ENCODE measurements around the gene FAM20C. TPM values are rescaled to one million over a fixed set of nuclear protein-coding genes. Genes with fewer than 3 reads are reported as not detected.

FAM20C gene
- total and polyA plus RNA-seq, 4 donors: 17.3 to 86.9 (median 45.9) TPM

GRCh38 chr7:222716-223041, 30.3 kb downstream of the FAM20C start:
- Histone ChIP-seq H3K9ac (ENCODE audit: insufficient read depth in 1 of 2, low read length in 2 of 2) (no peak overlapping the region), H3K9me3 (ENCODE audit: control insufficient read depth in 4 of 4, insufficient read depth in 3 of 4, low read length in 3 of 4) (no peaks in the 10 kb centered on the region), H3K4me1 (ENCODE audit: control insufficient read depth in 5 of 5, insufficient read depth in 5 of 5, low read length in 5 of 5) (peaks cover 0 to 14% (median 4%) of the 10 kb centered on the region in 5 donors), H3K27ac (ENCODE audit: low read depth in 1 of 2, low read length in 1 of 2) (no peak overlapping the region), H3K27me3 (ENCODE audit: control insufficient read depth in 3 of 3, insufficient read depth in 3 of 3, low read length in 2 of 3) (no peaks in the 10 kb centered on the region), H3K36me3 (ENCODE audit: control insufficient read depth in 4 of 4, insufficient read depth in 4 of 4, low read length in 4 of 4) (peaks cover 0 to 19% (median 2%) of the 10 kb centered on the region in 4 donors), H3K4me3 (no peak overlapping the region)
- no peak for DNase-seq
- ATAC-seq (ENCODE audit: insufficient read depth, low FRiP score): no peak
- no peak for TF ChIP-seq CTCF (IDR thresholded peaks at IDR 0.05; ENCODE audit: control extremely low read depth, extremely low read depth)
- 86 to 87% methylated on average over 10 of the region's 10 CpGs for WGBS, 2 donors

DNA sequence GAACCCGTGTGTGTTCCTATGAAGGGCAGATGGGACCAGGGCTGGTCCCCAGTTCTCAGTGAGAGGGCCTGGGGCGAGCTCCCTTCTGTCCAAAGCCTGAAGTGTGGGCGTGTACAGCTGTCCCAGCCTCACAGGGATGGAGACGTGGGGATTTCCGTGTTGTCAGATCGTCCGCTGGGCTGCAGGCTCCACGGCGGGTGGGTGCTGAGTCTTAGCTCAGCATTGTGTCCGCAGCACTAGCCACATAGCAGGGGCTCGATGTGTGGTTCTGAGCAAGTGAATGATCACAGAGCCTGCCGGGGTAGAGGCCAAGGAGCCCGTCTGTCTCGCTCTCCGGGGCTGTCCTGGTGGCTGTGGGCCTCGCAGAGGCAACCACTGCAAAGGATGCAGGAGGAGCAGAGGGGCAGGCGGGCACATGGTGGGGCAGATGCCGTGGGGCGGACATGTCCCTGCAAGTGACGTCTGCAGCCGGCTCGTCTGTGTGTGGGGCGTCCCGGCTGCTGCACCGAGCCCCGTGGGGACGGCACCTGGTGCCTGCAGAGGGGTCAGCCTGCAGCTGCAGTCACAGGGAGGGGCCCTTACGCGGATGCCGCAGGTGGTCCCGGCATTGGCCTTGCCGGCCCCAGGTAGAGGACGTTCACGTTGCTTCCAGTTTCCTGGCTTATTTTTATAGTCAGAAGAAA, 30.9 kb downstream of the FAM20C start:
- Histone ChIP-seq H3K4me1 (ENCODE audit: control insufficient read depth in 5 of 5, insufficient read depth in 5 of 5, low read length in 5 of 5) (peaks cover 0 to 14% (median 4%) of the 10 kb centered on the region in 5 donors), H3K9ac (ENCODE audit: insufficient read depth in 1 of 2, low read length in 2 of 2) (no peak overlapping the region), H3K9me3 (ENCODE audit: control insufficient read depth in 4 of 4, insufficient read depth in 3 of 4, low read length in 3 of 4) (no peaks in the 10 kb centered on the region), H3K4me3 (no peak overlapping the region), H3K27ac (ENCODE audit: low read depth in 1 of 2, low read length in 1 of 2) (no peak overlapping the region), H3K36me3 (ENCODE audit: control insufficient read depth in 4 of 4, insufficient read depth in 4 of 4, low read length in 4 of 4) (peaks cover 0 to 18% (median 2%) of the 10 kb centered on the region in 4 donors), H3K27me3 (ENCODE audit: control insufficient read depth in 3 of 3, insufficient read depth in 3 of 3, low read length in 2 of 3) (no peaks in the 10 kb centered on the region)
- ATAC-seq (ENCODE audit: insufficient read depth, low FRiP score) (no peak), DNase-seq (no peak)
- TF ChIP-seq CTCF (IDR thresholded peaks at IDR 0.05; ENCODE audit: control extremely low read depth, extremely low read depth): no peak
- WGBS, 2 donors: 90% methylated on average over 32 to 34 of the region's 34 CpGs

- WGBS, 2 donors: 90% methylated on average over 29 of the region's 29 CpGs
- H3K27me3 ChIP-seq (ENCODE audit: control insufficient read depth in 3 of 3, insufficient read depth in 3 of 3, low read length in 2 of 3): no peaks in the 10 kb centered on the region
- H3K9me3 ChIP-seq (ENCODE audit: control insufficient read depth in 4 of 4, insufficient read depth in 3 of 4, low read length in 3 of 4): no peaks in the 10 kb centered on the region
- no peak overlapping the region for H3K27ac ChIP-seq (ENCODE audit: low read depth in 1 of 2, low read length in 1 of 2)
- DNase-seq (no peak), ATAC-seq (ENCODE audit: insufficient read depth, low FRiP score) (no peak)
- H3K4me1 ChIP-seq (ENCODE audit: control insufficient read depth in 5 of 5, insufficient read depth in 5 of 5, low read length in 5 of 5): peaks cover 0 to 14% (median 8%) of the 10 kb centered on the region in 5 donors
- H3K9ac ChIP-seq (ENCODE audit: insufficient read depth in 1 of 2, low read length in 2 of 2): no peak overlapping the region
- H3K36me3 ChIP-seq (ENCODE audit: control insufficient read depth in 4 of 4, insufficient read depth in 4 of 4, low read length in 4 of 4): peaks cover 0 to 12% (median 2%) of the 10 kb centered on the region in 4 donors
- no peak for TF ChIP-seq CTCF (IDR thresholded peaks at IDR 0.05; ENCODE audit: control extremely low read depth, extremely low read depth)
- H3K4me3 ChIP-seq: no peak overlapping the region
Measured at GRCh38 chr7:223861-224260, 31.5 kb downstream of the FAM20C start.
